Natural killer cell (primary cell): ENCODE measurements around the gene CASP10. TPM values are rescaled to one million over a fixed set of nuclear protein-coding genes. Genes with fewer than 3 reads are reported as not detected.

Experiments
- ATAC-seq, 3 donors: fragments of 150-1000 bp in 2 of 3; fragments of 200-7000 bp in 1 of 3; cut with Tn5 transposase; 1 replicate in 1 of 3; 2 replicates in 2 of 3; pipeline ENCODE4 v1.10.0; 2021; ENCODE audit warnings: mild to moderate bottlenecking in 2 of 3, moderate library complexity in 2 of 3
- DNase-seq, 2 donors: peaks; one replicate each; pipeline versions ENCODE4 v3.0.0 to v3.0.0-alpha.2; 2013 to 2021; ENCODE audit warnings: mixed read lengths in 1 of 2
- H3K27ac ChIP-seq: one replicate; pipeline ENCODE4 v1.5.1; 2013; ENCODE audit warnings: mild to moderate bottlenecking, low read length
- H3K27me3 ChIP-seq: one replicate; pipeline ENCODE4 v1.6.1; 2013; ENCODE audit warnings: low read length; ENCODE audit not compliant: control insufficient read depth, insufficient read depth
- H3K36me3 ChIP-seq: one replicate; pipeline ENCODE4 v1.6.1; 2013; ENCODE audit warnings: low read length; ENCODE audit not compliant: control insufficient read depth, insufficient read depth
- H3K4me1 ChIP-seq: one replicate; pipeline ENCODE4 v1.6.1; 2013; ENCODE audit warnings: low read length; ENCODE audit not compliant: control insufficient read depth, insufficient read depth
- H3K4me3 ChIP-seq: one replicate; pipeline ENCODE4 v1.5.1; 2013; ENCODE audit warnings: low read length
- H3K9me3 ChIP-seq: one replicate; pipeline ENCODE4 v1.6.1; 2013; ENCODE audit warnings: low read length; ENCODE audit not compliant: control insufficient read depth, insufficient read depth
- H3K27ac Mint-ChIP-seq, 2 donors: one replicate each; pipeline ENCODE4 v1.8.0; 2022; ENCODE audit warnings: mild to moderate bottlenecking in 2 of 2, mixed read lengths in 2 of 2, moderate library complexity in 1 of 2
- H3K27me3 Mint-ChIP-seq, 2 donors: one replicate each; pipeline ENCODE4 v1.8.0; 2022; ENCODE audit warnings: low read depth in 2 of 2, mixed read lengths in 2 of 2
- H3K36me3 Mint-ChIP-seq: one replicate; pipeline ENCODE4 v1.8.0; 2022; ENCODE audit warnings: mixed read lengths
- H3K4me1 Mint-ChIP-seq, 2 donors: one replicate each; pipeline ENCODE4 v1.8.0; 2022; ENCODE audit warnings: mixed read lengths in 2 of 2
- H3K4me3 Mint-ChIP-seq: one replicate; pipeline ENCODE4 v1.8.0; 2022; ENCODE audit warnings: mild to moderate bottlenecking, moderate library complexity, mixed read lengths
- H3K9me3 Mint-ChIP-seq, 2 donors: one replicate each; pipeline ENCODE4 v1.8.0; 2022; ENCODE audit warnings: mixed read lengths in 2 of 2
- WGBS: methylation state at CpG from one replicate; pipeline ENCODE4 v1.1.7; 2013; ENCODE audit warnings: missing lambda C conversion rate; ENCODE audit not compliant: insufficient coverage; 5-methylcytosine and 5-hydroxymethylcytosine counted together
- intact Hi-C: fragments of 100-400 bp; cut with micrococcal nuclease; formaldehyde crosslinking; loops from one replicate; pipeline ENCODE4 v1.14.2; 2022
- total RNA-seq, 4 donors: library from RNA; stranded (reverse); fragments of 120-200 nt in 1 of 4; gene quantifications; one replicate each; pipeline versions ENCODE4 v1.2.3 to v1.2.4, GENCODE V29; 2013 to 2022
- TF ChIP-seq, protein P1 (sequence below): fragments of 200-600 bp; IDR thresholded peaks from one replicate; pipeline ENCODE4 v1.8.0; 2022; ENCODE audit warnings: antibody characterized with exemption

The CASP10 gene
- total RNA-seq, 3 donors from 2014 or later (not counting 1 experiment from before 2014, with no cell fraction given), result 67.4 to 101 (median 75.3) TPM

DNA sequence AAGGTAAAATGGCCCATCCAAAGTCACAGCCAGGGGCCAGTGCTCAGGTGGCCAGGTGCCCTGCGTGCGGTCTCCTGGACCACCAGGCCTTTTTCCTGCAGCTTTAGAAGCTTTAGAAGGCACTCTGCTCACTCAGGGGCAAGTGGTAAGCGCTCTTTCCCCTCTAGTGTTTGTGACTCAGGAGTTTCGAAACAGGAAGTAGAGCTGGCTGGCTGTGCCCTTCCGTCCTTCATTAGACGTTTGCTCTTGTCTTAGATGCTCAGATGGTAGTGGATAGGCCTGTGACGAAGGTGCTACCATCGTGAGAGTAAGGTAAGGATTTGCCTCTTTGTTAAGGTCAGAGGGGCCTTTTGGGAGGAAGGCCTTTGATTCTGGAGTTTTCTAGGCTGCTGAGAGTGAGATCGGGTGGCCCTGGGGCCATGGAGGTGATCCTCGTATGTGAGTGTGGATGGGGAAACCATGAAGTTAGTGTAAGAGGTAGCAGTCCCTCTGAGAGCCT, 77.4 kb downstream of the CASP10 start, which contains the start of gene CASP8:
Gene CASP8 (plus strand): TSS at position 235 of the 499 bp plus-strand sequence. CDS start 5,951 bp downstream, outside the sequence.
- Histone ChIP-seq H3K9me3 (no peaks in the 10 kb centered on the region), H3K4me1 (peaks cover 64% of the 10 kb centered on the region), H3K27ac (peak within 1 kb of the TSS; percentile 98), H3K36me3 (no peaks in the 10 kb centered on the region), H3K27me3 (no peaks in the 10 kb centered on the region), H3K4me3 (peak within 1 kb of the TSS; percentile 66)
- Mint-ChIP-seq H3K9me3 (no peaks in the 10 kb centered on the region), H3K36me3 (no peaks in the 10 kb centered on the region), H3K4me1 (peaks cover 75 to 83% of the 10 kb centered on the region in 2 donors), H3K27me3 (no peaks in the 10 kb centered on the region), H3K4me3 (peak within 1 kb of the TSS; percentile 100), H3K27ac (peak within 1 kb of the TSS; percentile 100)
- DNase-seq, result peak; percentile 69 to 88
- intact Hi-C loops, result loop anchor here (1.0 to 5.0 kb wide), 4 partner anchors 27 to 448 kb away; partner anchors contain the start of genes BZW1 and CLK1
- ATAC-seq, result peak; percentile 59 to 77 (median 65)
- TF ChIP-seq, protein P1, sequence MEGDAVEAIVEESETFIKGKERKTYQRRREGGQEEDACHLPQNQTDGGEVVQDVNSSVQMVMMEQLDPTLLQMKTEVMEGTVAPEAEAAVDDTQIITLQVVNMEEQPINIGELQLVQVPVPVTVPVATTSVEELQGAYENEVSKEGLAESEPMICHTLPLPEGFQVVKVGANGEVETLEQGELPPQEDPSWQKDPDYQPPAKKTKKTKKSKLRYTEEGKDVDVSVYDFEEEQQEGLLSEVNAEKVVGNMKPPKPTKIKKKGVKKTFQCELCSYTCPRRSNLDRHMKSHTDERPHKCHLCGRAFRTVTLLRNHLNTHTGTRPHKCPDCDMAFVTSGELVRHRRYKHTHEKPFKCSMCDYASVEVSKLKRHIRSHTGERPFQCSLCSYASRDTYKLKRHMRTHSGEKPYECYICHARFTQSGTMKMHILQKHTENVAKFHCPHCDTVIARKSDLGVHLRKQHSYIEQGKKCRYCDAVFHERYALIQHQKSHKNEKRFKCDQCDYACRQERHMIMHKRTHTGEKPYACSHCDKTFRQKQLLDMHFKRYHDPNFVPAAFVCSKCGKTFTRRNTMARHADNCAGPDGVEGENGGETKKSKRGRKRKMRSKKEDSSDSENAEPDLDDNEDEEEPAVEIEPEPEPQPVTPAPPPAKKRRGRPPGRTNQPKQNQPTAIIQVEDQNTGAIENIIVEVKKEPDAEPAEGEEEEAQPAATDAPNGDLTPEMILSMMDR, result no peak
- WGBS, result 2% methylated on average over 10 of the region's 10 CpGs

DNA sequence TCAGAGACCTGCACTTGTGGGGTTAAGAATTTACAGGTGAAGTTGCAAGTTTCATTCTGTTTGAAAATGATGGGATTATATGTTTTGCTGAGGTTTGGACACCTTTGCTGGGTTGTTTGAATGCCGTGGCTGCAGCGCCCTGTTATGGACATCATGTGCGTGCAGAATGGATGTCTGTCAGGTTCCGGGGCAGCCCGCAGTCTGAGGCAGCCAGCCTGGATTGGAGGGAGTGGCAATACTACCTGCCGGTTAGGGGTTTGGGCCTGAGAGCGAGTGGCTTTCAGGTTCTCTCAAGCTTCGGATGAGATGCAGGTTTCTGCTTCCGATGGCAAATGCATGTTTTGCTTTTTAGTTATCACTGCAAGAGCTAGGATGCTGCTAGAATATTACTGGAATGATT, 78.5 kb downstream of the CASP10 start:
- peaks cover 83 to 91% of the 10 kb centered on the region in 2 donors for H3K4me1 Mint-ChIP-seq
- Histone ChIP-seq H3K27me3 (no peaks in the 10 kb centered on the region), H3K36me3 (peaks cover 2% of the 10 kb centered on the region), H3K9me3 (no peaks in the 10 kb centered on the region), H3K4me1 (peaks cover 65% of the 10 kb centered on the region), H3K27ac (peak overlapping the region; percentile 98), H3K4me3 (peak overlapping the region; percentile 66)
- no peaks in the 10 kb centered on the region for H3K27me3 Mint-ChIP-seq
- no peaks in the 10 kb centered on the region for H3K36me3 Mint-ChIP-seq
- intact Hi-C loops, result loop anchor here (5.0 kb wide), 3 partner anchors 69 to 449 kb away; partner anchors contain the start of genes BZW1 and CLK1
- H3K9me3 Mint-ChIP-seq, result no peaks in the 10 kb centered on the region
- H3K27ac Mint-ChIP-seq, result peak overlapping the region; percentile 100
- TF ChIP-seq, protein P1, result no peak
- peak; percentile 36 to 79 for DNase-seq
- peak overlapping the region; percentile 100 for H3K4me3 Mint-ChIP-seq
- ATAC-seq, result no peak
- WGBS, result 2% methylated on average over 9 of the region's 9 CpGs

DNA sequence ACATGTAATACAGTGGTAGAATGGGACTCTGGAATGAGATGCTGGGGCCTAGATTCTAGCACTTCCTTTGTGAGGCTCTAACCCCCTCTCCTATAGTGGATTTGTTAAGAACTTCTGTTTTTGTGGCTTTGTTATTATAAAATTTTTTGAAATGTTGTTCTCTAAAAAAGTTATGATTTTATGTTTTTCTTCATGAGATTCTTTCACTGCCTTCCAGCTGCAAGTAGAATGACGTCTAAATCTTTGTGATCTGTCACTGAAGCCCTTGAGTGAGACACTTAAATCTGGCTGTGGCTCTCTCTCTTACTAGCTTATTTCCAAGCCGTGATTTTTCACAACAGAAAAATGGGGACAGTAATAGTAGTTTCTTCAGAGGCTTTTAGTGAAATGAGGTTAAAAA, 79.0 kb downstream of the CASP10 start:
- H3K9me3 Mint-ChIP-seq, result no peaks in the 10 kb centered on the region
- DNase-seq, result peak in 1 of 2 donors; percentile 48
- Histone ChIP-seq H3K4me1 (peaks cover 65% of the 10 kb centered on the region), H3K4me3 (peak overlapping the region; percentile 66), H3K9me3 (no peaks in the 10 kb centered on the region), H3K27me3 (no peaks in the 10 kb centered on the region), H3K36me3 (peaks cover 6% of the 10 kb centered on the region), H3K27ac (peak overlapping the region; percentile 98)
- intact Hi-C loops, result loop anchor here (5.0 kb wide), 3 partner anchors 70 to 450 kb away; partner anchors contain the start of genes BZW1 and CLK1
- TF ChIP-seq, protein P1, result no peak
- peak overlapping the region; percentile 100 for H3K4me3 Mint-ChIP-seq
- peak overlapping the region; percentile 100 for H3K27ac Mint-ChIP-seq
- no peaks in the 10 kb centered on the region for H3K36me3 Mint-ChIP-seq
- H3K27me3 Mint-ChIP-seq, result no peaks in the 10 kb centered on the region
- peaks cover 83 to 91% of the 10 kb centered on the region in 2 donors for H3K4me1 Mint-ChIP-seq
- 0% methylated on average over 1 of the region's 2 CpGs for WGBS
- no peak for ATAC-seq
